Endodermal cell (in vitro differentiated cells): ENCODE measurements around the gene TPCN2. TPM values are rescaled to one million over a fixed set of nuclear protein-coding genes. Genes with fewer than 3 reads are reported as not detected.

Experiments used
- DNase-seq: peaks from one replicate; pipeline ENCODE4 v3.0.0-alpha.2; 2017
- H3K27ac ChIP-seq: 2 replicates; pipeline ENCODE4 v1.5.1; 2013; ENCODE audit warnings: mild to moderate bottlenecking, low read depth, low read length, moderate library complexity
- H3K27me3 ChIP-seq: 2 replicates; pipeline ENCODE4 v1.6.1; 2013; ENCODE audit warnings: mild to moderate bottlenecking, low read length, moderate library complexity; ENCODE audit not compliant: insufficient read depth, control insufficient read depth, poor library complexity, severe bottlenecking
- H3K36me3 ChIP-seq: 2 replicates; pipeline ENCODE4 v1.7.0; 2013; ENCODE audit warnings: mild to moderate bottlenecking, low read length, moderate library complexity; ENCODE audit not compliant: control insufficient read depth, insufficient read depth
- H3K4me1 ChIP-seq: one replicate; pipeline ENCODE4 v1.7.0; 2013; ENCODE audit warnings: low read length; ENCODE audit not compliant: control insufficient read depth, insufficient read depth
- H3K4me3 ChIP-seq: 2 replicates; pipeline ENCODE4 v1.5.1; 2013; ENCODE audit warnings: mild to moderate bottlenecking, low read length, moderate library complexity
- H3K9ac ChIP-seq: 2 replicates; pipeline ENCODE4 v1.6.1; 2013; ENCODE audit warnings: mild to moderate bottlenecking, low read length, moderate library complexity; ENCODE audit not compliant: poor library complexity, severe bottlenecking; ENCODE audit errors: extremely low read depth
- H3K9me3 ChIP-seq: 2 replicates; pipeline ENCODE4 v1.6.1; 2013; ENCODE audit warnings: mild to moderate bottlenecking, low read length, moderate library complexity; ENCODE audit not compliant: control insufficient read depth
- H3K27ac Mint-ChIP-seq: 2 replicates; pipeline ENCODE4 v1.8.0; 2020; ENCODE audit warnings: mixed read lengths
- H3K27me3 Mint-ChIP-seq: 2 replicates; pipeline ENCODE4 v1.8.0; 2021; ENCODE audit warnings: mild to moderate bottlenecking, mixed read lengths; ENCODE audit not compliant: insufficient read depth
- H3K36me3 Mint-ChIP-seq: 2 replicates; pipeline ENCODE4 v1.8.0; 2020; ENCODE audit warnings: low read depth, mixed read lengths
- H3K4me1 Mint-ChIP-seq: 2 replicates; pipeline ENCODE4 v1.8.0; 2020; ENCODE audit warnings: mixed read lengths
- H3K4me3 Mint-ChIP-seq: 2 replicates; pipeline ENCODE4 v1.8.0; 2020; ENCODE audit warnings: mild to moderate bottlenecking, moderate library complexity, mixed read lengths
- H3K9me3 Mint-ChIP-seq: 2 replicates; pipeline ENCODE4 v1.8.0; 2020; ENCODE audit warnings: mild to moderate bottlenecking, mixed read lengths
- WGBS, 2 experiments: methylation state at CpG; one replicate each; pipeline versions ENCODE4 v1.1.5 to v1.1.7; 2013; ENCODE audit warnings: missing lambda C conversion rate in 2 of 2, mixed read lengths in 1 of 2; ENCODE audit not compliant: insufficient coverage in 1 of 2, insufficient read length in 1 of 2; 5-methylcytosine and 5-hydroxymethylcytosine counted together
- total RNA-seq, 2 donors: library from RNA; stranded (reverse); fragmentation: NEBNext Ultra II Directional in 1 of 2; extraction: Animal tissue kit (Norgen Biotek cat#: 25700) in 1 of 2; gene quantifications; 2 replicates in 1 of 2; 3 replicates in 1 of 2; pipeline ENCODE4 v1.2.1, GENCODE V29; 2021
- TF ChIP-seq, protein P1 (sequence below): fragments of 200-600 bp; sonication (generic); conservative IDR thresholded peaks from 2 replicates; pipeline ENCODE4 v1.5.0; 2021; ENCODE audit warnings: antibody characterized with exemption, mild to moderate bottlenecking

Gene TPCN2
- total RNA-seq, 2 donors from 2014 or later, result 20.7 to 27.9 TPM

DNA sequence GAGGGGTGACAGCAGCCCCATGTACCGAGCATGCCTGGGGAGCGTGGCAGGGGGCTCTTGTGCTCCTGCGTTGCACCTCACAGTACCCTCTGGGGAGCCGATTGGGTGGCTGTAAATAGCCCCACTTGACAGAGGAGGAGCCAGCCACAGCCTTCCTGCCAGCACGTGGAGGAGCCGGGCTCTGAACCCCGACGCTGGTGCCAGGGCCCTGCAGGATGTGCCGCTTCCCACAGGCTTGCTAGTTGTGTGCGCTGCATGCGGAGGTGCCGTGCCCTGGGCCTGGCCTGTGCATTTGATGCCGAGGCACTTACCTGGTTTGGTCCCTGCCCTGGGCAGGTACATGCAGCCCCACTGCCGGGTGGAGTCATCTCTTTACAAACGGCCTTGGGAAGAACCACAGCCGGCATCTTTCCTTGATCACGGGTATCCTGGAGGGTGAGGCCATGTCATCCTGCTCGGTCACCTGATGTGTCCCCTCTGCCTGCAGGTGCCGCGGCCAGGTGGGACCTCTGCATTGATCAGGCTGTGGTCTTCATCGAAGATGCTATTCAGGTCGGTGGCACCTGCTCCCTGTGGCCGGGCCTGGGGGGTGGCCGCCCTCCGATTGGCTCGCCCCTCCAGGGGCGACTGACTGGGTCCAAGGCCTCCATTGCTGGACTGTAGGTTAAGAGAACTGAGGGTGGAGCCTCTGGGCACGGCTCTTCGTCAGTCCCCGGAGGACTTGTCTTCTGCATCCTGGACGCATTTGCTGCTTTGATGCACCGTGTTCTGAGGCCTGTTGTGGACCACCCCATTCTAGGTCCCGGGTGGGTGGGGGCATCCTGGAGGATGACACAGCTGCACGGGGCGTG lies 5.0 kb downstream of the TPCN2 start:
- Mint-ChIP-seq H3K4me3 (no peak overlapping the region), H3K27ac (no peak overlapping the region), H3K36me3 (peaks cover 7% of the 10 kb centered on the region), H3K4me1 (peaks cover 19% of the 10 kb centered on the region), H3K9me3 (no peaks in the 10 kb centered on the region), H3K27me3 (no peaks in the 10 kb centered on the region)
- DNase-seq, result no peak
- TF ChIP-seq, protein P1, sequence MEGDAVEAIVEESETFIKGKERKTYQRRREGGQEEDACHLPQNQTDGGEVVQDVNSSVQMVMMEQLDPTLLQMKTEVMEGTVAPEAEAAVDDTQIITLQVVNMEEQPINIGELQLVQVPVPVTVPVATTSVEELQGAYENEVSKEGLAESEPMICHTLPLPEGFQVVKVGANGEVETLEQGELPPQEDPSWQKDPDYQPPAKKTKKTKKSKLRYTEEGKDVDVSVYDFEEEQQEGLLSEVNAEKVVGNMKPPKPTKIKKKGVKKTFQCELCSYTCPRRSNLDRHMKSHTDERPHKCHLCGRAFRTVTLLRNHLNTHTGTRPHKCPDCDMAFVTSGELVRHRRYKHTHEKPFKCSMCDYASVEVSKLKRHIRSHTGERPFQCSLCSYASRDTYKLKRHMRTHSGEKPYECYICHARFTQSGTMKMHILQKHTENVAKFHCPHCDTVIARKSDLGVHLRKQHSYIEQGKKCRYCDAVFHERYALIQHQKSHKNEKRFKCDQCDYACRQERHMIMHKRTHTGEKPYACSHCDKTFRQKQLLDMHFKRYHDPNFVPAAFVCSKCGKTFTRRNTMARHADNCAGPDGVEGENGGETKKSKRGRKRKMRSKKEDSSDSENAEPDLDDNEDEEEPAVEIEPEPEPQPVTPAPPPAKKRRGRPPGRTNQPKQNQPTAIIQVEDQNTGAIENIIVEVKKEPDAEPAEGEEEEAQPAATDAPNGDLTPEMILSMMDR, result no peak
- Histone ChIP-seq H3K9me3 (no peaks in the 10 kb centered on the region), H3K27ac (no peak overlapping the region), H3K9ac (no peak overlapping the region), H3K4me1 (peaks cover 6% of the 10 kb centered on the region), H3K4me3 (no peak overlapping the region), H3K36me3 (peaks cover 7% of the 10 kb centered on the region), H3K27me3 (no peaks in the 10 kb centered on the region)
- WGBS, 2 experiments, result 94 to 98% methylated on average over 28 to 35 of the region's 35 CpGs

DNA sequence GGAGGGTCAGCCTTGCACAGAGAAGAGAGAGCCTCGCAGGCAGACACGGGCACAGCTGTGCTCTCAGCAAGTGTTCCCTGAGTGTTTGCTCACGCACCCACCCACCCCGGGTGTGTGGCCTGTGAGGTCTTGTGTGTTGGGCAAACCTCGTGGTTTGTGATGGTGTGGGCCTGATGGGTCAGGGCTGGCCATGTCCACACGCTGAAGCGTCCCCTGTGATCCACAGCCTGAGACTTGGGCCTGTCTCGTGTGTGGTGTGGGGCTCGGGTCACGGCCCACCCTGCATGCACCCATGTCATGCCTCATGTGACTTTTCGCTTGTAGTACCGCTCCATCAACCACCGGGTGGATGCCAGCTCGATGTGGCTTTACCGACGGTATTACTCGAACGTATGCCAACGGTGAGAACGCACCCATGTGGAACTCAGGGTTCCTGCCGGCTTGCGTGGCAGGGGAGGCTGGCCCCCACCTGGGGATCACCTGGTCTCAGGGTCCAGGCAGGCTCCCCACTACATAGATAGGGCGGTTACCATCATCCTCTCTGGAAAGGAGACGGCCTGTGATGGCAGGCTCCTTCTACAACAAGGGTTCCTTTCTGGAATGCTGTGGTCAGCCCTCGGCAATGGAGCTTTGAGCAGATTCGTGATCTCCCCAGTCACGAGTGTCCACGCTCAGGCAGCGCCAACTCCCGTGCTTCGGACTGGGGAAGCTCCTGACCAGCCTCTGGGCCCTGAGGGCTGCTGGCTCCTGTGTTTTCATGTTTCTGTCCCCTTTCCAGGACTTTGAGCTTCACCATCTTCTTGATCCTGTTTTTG lies 5.9 kb downstream of the TPCN2 start:
- Mint-ChIP-seq H3K4me3 (no peak overlapping the region), H3K27ac (no peak overlapping the region), H3K9me3 (no peaks in the 10 kb centered on the region), H3K4me1 (peaks cover 18% of the 10 kb centered on the region), H3K27me3 (no peaks in the 10 kb centered on the region), H3K36me3 (peaks cover 7% of the 10 kb centered on the region)
- Histone ChIP-seq H3K4me3 (no peak overlapping the region), H3K27me3 (no peaks in the 10 kb centered on the region), H3K9ac (no peak overlapping the region), H3K36me3 (peaks cover 7% of the 10 kb centered on the region), H3K27ac (no peak overlapping the region), H3K4me1 (peaks cover 6% of the 10 kb centered on the region), H3K9me3 (no peaks in the 10 kb centered on the region)
- TF ChIP-seq, protein P1, result no peak
- 95% methylated on average over 16 to 31 of the region's 31 CpGs for WGBS, 2 experiments
- no peak for DNase-seq

DNA sequence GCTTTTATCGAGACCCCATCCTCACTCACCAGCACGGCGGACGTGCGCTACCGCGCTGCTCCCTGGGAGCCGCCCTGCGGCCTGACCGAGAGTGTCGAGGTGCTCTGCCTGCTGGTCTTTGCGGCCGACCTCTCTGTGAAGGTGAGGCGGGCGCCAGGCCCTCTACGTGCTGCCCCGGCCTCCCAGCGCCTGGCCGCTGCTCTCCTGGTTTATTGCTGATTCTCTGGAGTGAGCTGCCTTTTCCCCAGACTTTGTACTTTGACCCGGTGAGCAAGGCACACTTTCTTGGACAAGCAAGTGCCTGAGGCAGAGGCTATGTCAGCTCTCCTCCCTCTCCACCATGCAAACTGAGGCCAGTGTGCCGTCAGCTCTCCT lies 6.5 kb downstream of the TPCN2 start:
- H3K27ac Mint-ChIP-seq, result no peak overlapping the region
- H3K9me3 ChIP-seq, result no peaks in the 10 kb centered on the region
- TF ChIP-seq, protein P1, result no peak
- no peak overlapping the region for H3K4me3 ChIP-seq
- peaks cover 15% of the 10 kb centered on the region for H3K4me1 Mint-ChIP-seq
- peaks cover 7% of the 10 kb centered on the region for H3K36me3 Mint-ChIP-seq
- H3K4me1 ChIP-seq, result peaks cover 6% of the 10 kb centered on the region
- H3K9ac ChIP-seq, result no peak overlapping the region
- no peaks in the 10 kb centered on the region for H3K9me3 Mint-ChIP-seq
- H3K27me3 Mint-ChIP-seq, result no peaks in the 10 kb centered on the region
- no peak for DNase-seq
- H3K27ac ChIP-seq, result no peak overlapping the region
- peaks cover 7% of the 10 kb centered on the region for H3K36me3 ChIP-seq
- WGBS, 2 experiments, result 94 to 96% methylated on average over 15 to 21 of the region's 21 CpGs
- no peak overlapping the region for H3K4me3 Mint-ChIP-seq
- H3K27me3 ChIP-seq, result no peaks in the 10 kb centered on the region
